ENCODE measurements around the gene CX3CR1.
"Not testable (repeated sequence)": the region's sequence is repeated elsewhere in the genome, so short reads cannot be mapped to it uniquely, and the experiment has no call there.

CX3CR1 gene

DNA sequence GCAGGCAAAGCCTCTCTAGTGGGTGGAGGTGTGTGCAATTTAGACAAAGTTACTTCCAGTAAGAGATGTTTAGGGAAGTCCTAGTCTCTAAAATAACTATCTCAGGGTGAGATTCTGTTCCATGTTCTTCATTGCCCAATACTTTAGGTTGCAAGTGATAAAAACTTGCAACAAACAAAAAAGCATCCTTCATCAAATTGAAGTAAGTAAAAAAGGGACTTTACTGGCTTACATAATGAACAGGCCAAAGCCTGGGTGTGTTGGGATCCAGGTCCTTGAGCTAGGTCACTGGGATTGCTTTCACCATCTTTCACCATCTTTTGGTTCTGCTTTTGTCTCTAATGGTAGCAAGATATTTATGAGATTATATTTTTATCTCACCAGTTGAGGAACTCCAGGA, 38.3 kb downstream of the CX3CR1 start:
- H3K4me3 ChIP-seq (ENCODE audit: low read depth, low read length): no peak overlapping the region
- no peak for DNase-seq (ENCODE audit: low read depth)
- TF ChIP-seq, protein P1, sequence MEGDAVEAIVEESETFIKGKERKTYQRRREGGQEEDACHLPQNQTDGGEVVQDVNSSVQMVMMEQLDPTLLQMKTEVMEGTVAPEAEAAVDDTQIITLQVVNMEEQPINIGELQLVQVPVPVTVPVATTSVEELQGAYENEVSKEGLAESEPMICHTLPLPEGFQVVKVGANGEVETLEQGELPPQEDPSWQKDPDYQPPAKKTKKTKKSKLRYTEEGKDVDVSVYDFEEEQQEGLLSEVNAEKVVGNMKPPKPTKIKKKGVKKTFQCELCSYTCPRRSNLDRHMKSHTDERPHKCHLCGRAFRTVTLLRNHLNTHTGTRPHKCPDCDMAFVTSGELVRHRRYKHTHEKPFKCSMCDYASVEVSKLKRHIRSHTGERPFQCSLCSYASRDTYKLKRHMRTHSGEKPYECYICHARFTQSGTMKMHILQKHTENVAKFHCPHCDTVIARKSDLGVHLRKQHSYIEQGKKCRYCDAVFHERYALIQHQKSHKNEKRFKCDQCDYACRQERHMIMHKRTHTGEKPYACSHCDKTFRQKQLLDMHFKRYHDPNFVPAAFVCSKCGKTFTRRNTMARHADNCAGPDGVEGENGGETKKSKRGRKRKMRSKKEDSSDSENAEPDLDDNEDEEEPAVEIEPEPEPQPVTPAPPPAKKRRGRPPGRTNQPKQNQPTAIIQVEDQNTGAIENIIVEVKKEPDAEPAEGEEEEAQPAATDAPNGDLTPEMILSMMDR (IDR thresholded peaks at IDR 0.05; ENCODE audit: insufficient read depth, low read depth, low read length, missing control alignments): no peak

DNA sequence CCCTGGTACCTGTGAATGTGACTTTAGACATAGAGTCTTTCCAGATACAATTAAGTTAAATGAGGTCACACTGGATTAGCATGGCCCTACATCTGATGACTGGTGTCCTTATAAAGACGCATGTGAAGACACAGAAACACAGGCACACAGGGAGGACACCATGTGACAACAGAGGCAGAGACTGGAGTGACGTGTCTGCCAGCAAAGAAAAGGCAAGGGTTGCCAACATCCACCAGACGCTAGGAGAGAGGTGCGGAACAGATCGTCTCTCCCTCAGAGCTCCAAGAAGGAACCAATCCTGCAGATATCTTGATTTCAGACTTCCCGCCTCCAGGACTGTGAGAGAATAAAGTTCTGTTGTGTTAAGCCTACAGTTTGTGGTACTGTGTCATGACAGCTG, 42.8 kb downstream of the CX3CR1 start:
- H3K4me3 ChIP-seq (ENCODE audit: low read depth, low read length): no peak overlapping the region
- TF ChIP-seq, protein P1 (IDR thresholded peaks at IDR 0.05; ENCODE audit: insufficient read depth, low read depth, low read length, missing control alignments): no peak
- no peak for DNase-seq (ENCODE audit: low read depth)

DNA sequence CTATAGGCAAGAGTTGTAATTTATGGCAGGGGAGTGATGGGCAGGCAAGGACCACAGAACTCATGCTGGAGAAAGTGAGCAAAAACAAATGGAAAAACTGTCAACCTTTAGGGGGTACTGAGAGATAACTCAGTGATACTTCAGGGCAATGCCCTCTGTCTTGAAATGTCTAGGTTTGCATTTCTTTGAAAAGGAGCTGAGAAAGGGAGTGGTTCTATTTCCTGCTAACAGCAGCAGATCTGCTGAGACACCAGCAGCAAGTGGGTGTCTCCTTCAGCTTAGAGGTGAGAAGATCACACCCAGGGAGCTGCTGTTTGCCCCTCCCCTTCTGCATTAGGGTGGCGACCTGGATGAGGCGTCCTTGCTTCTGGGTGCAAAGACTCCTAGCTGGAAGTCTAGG, 45.2 kb downstream of the CX3CR1 start:
- peak; percentile 19 for DNase-seq (ENCODE audit: low read depth)
- TF ChIP-seq, protein P1 (IDR thresholded peaks at IDR 0.05; ENCODE audit: insufficient read depth, low read depth, low read length, missing control alignments): no peak

DNA sequence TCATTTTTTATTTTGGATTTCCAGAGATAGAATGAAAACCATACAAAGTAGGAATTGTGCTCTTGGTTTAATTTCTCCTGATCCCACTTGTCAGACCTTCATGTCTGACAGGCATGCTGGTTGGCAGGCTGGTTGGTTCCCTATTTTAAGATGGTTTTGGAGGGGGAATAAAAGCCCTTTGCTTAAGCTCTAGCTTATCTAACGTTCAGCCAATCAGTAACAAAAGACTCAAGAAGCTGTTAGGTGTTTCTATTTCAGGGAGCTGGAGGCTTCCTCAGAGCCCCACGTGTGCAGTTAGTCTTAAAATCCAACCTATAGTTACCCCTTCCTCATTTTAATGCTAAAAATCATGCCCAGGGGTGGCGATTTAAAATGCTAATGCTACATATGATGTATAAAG, 47.0 kb downstream of the CX3CR1 start:
- no peak overlapping the region for H3K4me3 ChIP-seq (ENCODE audit: low read depth, low read length)
- no peak for DNase-seq (ENCODE audit: low read depth)
- TF ChIP-seq, protein P1 (IDR thresholded peaks at IDR 0.05; ENCODE audit: insufficient read depth, low read depth, low read length, missing control alignments): no peak

More for the DNA sequence above, 45.2 kb downstream of the CX3CR1 start:
- H3K4me3 ChIP-seq (ENCODE audit: low read depth, low read length): no peak overlapping the region

DNA sequence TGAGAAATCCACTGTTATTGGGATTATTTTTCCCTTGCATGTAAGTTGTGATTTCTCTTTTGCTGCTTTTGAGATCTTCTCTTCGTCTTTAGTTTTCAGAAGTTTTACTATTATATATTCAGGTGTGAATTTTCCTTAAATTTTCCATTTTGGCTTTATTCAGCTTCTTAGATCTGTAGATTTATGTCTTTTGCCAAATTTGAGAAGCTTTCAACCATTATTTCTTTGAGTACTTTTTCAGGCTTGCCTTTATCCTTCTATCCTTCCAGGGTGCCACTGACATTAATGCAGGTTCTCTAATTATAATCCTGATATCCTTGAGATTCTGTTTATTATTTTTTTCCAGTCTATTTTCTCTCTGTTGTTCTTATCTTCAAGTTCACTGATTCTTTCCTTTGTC, 49.4 kb downstream of the CX3CR1 start:
- no peak overlapping the region for H3K4me3 ChIP-seq (ENCODE audit: low read depth, low read length)
- TF ChIP-seq, protein P1 (IDR thresholded peaks at IDR 0.05; ENCODE audit: insufficient read depth, low read depth, low read length, missing control alignments): no peak
- no peak for DNase-seq (ENCODE audit: low read depth)

DNA sequence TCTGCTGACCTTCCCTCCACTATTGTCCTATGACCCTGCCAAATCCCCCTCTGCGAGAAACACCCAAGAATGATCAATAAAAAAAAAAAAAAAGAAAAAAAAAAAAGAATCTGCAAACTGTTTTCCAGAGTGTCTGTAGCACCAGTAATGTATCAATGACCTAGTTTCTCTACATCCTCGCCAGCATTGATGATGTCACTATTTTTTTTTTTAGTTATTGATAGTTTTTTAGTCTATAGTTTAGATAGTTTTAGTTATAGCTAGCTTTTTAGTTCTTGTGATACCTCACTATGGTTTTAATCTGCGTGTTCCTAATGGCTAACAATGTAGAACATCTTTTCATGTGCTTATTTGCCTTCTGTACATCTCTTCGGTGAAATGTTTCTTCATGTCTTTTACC, 51.3 kb downstream of the CX3CR1 start:
- DNase-seq (ENCODE audit: low read depth): no peak
- TF ChIP-seq, protein P1 (IDR thresholded peaks at IDR 0.05; ENCODE audit: insufficient read depth, low read depth, low read length, missing control alignments): no peak
- H3K4me3 ChIP-seq (ENCODE audit: low read depth, low read length): no peak overlapping the region

DNA sequence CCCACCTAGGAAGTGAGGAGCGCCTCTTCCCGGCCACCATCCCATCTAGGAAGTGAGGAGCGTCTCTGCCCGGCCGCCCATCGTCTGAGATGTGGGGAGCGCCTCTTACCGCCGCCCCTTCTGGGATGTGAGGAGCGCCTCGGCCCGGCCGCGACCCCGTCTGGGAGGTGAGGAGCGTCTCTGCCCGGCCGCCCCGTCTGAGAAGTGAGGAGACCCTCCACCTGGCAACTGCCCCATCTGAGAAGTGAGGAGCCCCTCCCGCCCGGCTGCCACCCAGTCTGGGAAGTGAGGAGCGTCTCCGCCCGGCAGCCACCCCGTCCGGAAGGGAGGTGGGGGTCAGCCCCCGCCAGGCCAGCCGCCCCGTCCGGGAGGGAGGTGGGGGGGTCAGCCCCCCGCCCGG, 52.2 kb downstream of the CX3CR1 start:
- not testable (repeated sequence) for DNase-seq (ENCODE audit: low read depth); H3K4me3 ChIP-seq (ENCODE audit: low read depth, low read length)

Data from GM12865 (cell line).